NCI-H446 (cell line): ENCODE measurements around the gene ILF3.

Experiments
- DNase-seq, 2 experiments: peaks; one replicate each; lab custom pipeline; 2025; lab: John Stamatoyannopoulos, UW

The ILF3 gene

GRCh38 chr19:10695401-10696398 lies 41.6 kb downstream of the ILF3 start:
- peak; percentile 90 to 98 for DNase-seq

- DNase-seq: peak; percentile 39 to 77
Observed at GRCh38 chr19:10699650-10700335, 45.6 kb downstream of the ILF3 start.

GRCh38 chr19:10701955-10702525 lies 47.9 kb downstream of the ILF3 start:
- DNase-seq: peak in 1 of 2 experiments; percentile 45

- no peak for DNase-seq
Observed at GRCh38 chr19:10706990-10707389, 52.8 kb downstream of the ILF3 start.

GRCh38 chr19:10707440-10707839 lies 53.3 kb downstream of the ILF3 start:
- no peak for DNase-seq

GRCh38 chr19:10708291-10708690 lies 54.1 kb downstream of the ILF3 start:
- DNase-seq: no peak

- DNase-seq: no peak
Observed at GRCh38 chr19:10712045-10712444, 57.9 kb downstream of the ILF3 start.

- DNase-seq: no peak
Observed at GRCh38 chr19:10712754-10713153, 58.6 kb downstream of the ILF3 start.

GRCh38 chr19:10713317-10713716 lies 59.2 kb downstream of the ILF3 start:
- DNase-seq: no peak

GRCh38 chr19:10717054-10717355 lies 62.9 kb downstream of the ILF3 start:
- no peak for DNase-seq

- DNase-seq: peak; percentile 100
Observed at GRCh38 chr19:10717356-10718204, 63.4 kb downstream of the ILF3 start, which contains the start of gene DNM2. Gene DNM2, plus strand, starts transcription at chr19:10718079. Its CDS starts 164 bp downstream, at chr19:10718243.

GRCh38 chr19:10718205-10719196 lies 64.4 kb downstream of the ILF3 start:
- DNase-seq: peak in 1 of 2 experiments; percentile 60

- DNase-seq: no peak
Observed at GRCh38 chr19:10719466-10719961, 65.4 kb downstream of the ILF3 start.

- no peak for DNase-seq
Observed at GRCh38 chr19:10720607-10721125, 66.5 kb downstream of the ILF3 start.

GRCh38 chr19:10723591-10723990 lies 69.4 kb downstream of the ILF3 start:
- no peak for DNase-seq

- no peak for DNase-seq
Observed at GRCh38 chr19:10724573-10725071, 70.5 kb downstream of the ILF3 start.

GRCh38 chr19:10725415-10725814 lies 71.3 kb downstream of the ILF3 start:
- DNase-seq: no peak

GRCh38 chr19:10726268-10726667 lies 72.1 kb downstream of the ILF3 start:
- DNase-seq: no peak

GRCh38 chr19:10727685-10728201 lies 73.6 kb downstream of the ILF3 start:
- DNase-seq: peak in 1 of 2 experiments; percentile 25

GRCh38 chr19:10729411-10729810 lies 75.3 kb downstream of the ILF3 start:
- no peak for DNase-seq
